Measurements from ENCODE around the gene GPANK1.

The GPANK1 gene

DNA sequence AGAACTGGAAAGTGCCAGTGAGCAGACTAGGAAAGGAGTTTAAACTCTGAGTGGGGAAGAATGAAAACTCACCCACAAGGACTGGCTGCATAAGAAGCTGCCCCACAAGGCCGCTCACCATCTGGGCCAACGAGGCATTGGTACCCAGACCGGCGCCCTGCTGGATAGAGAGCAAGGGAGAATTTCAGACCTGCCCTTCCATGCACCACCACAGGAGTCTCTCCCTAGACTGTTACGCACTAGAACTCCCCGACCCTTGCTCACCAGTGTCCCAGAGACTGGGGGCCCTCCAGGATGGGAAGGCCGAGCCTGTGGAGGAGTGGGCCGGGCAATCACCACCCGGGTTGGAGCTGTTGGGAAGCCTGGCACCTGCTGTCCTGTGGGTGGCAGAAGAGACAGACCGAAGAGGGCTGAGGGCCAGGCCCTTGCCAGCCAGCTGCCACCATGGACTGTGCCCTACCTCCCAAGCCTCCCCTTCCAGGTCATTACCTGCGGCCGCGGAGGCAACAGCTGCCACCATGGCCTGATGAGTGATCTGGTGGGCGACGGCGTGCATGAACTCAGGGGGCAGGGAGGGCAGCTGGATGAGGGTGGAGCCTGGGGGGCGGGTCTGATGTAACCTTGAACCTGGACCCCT, 20.9 kb downstream of the GPANK1 start:
- Histone ChIP-seq H3K4me3 (ENCODE audit: low read depth, low read length, poor library complexity, severe bottlenecking) (no peak overlapping the region), H3K4me2 (ENCODE audit: low read length) (no peak overlapping the region), H3K9me3 (ENCODE audit: low read length) (no peaks in the 10 kb centered on the region), H3K9me2 (ENCODE audit: low read depth, low read length) (no peaks in the 10 kb centered on the region), H3K27me3 (ENCODE audit: insufficient read depth, low read length) (no peaks in the 10 kb centered on the region), H3K79me2 (ENCODE audit: insufficient read depth, low read length) (no peaks in the 10 kb centered on the region), H3F3A (ENCODE audit: insufficient read depth, low read length) (no peaks in the 10 kb centered on the region), H3K9ac (ENCODE audit: low read length) (no peak overlapping the region), H3K27ac (ENCODE audit: low read depth, low read length, poor library complexity, severe bottlenecking) (no peak overlapping the region), H3K36me3 (ENCODE audit: insufficient read depth, low read length) (peaks cover 93% of the 10 kb centered on the region), H4K20me1 (ENCODE audit: insufficient read depth, low read length) (no peaks in the 10 kb centered on the region), H3K4me1 (ENCODE audit: insufficient read depth, low read length, severe bottlenecking) (no peaks in the 10 kb centered on the region), H2AFZ (ENCODE audit: low read length) (no peak overlapping the region)
- TF ChIP-seq, protein P1, sequence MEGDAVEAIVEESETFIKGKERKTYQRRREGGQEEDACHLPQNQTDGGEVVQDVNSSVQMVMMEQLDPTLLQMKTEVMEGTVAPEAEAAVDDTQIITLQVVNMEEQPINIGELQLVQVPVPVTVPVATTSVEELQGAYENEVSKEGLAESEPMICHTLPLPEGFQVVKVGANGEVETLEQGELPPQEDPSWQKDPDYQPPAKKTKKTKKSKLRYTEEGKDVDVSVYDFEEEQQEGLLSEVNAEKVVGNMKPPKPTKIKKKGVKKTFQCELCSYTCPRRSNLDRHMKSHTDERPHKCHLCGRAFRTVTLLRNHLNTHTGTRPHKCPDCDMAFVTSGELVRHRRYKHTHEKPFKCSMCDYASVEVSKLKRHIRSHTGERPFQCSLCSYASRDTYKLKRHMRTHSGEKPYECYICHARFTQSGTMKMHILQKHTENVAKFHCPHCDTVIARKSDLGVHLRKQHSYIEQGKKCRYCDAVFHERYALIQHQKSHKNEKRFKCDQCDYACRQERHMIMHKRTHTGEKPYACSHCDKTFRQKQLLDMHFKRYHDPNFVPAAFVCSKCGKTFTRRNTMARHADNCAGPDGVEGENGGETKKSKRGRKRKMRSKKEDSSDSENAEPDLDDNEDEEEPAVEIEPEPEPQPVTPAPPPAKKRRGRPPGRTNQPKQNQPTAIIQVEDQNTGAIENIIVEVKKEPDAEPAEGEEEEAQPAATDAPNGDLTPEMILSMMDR (IDR thresholded peaks at IDR 0.05; ENCODE audit: low read length), result no peak
- TF ChIP-seq EZH2 (IDR thresholded peaks at IDR 0.05; ENCODE audit: borderline replicate concordance, low read length), result no peak

DNA sequence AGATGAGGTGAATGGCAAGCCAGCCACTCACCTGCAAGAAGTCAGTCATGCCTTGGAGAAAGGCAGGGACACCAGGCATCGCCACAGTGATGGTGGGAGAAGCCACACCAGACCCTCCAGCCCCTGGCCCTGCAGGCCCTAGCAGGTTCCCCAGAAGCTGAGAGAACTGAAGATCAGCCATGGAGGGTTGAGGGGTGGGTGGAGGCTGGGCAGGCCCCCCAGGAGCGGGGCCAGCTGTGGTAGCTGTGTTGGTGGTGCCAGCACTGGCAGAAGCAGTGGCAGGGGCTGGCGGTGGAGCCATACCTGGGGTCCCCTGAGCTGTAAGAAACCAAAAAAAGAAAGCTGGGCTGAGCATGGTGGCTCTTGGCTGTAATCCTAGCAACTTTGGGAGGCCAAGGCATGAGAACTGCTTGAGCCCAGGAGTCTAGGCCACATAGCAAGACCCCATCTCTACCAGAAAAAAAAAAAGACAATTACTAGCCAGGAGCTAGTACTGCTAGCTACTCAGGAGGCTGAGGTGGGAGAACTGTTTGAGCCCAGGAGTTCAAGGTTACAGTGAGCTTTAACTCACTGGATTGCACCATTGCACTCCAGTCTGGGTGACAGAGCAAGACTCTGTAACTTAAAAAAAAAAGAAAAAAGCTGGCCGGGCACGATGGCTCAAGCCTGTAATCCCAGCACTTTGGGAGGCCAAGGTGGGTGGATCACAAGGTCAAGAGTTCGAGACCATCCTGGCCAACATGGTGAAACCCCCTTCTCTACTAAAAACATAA, 21.8 kb downstream of the GPANK1 start:
- Histone ChIP-seq H3K4me2 (ENCODE audit: low read length) (no peak overlapping the region), H3K4me1 (ENCODE audit: insufficient read depth, low read length, severe bottlenecking) (no peaks in the 10 kb centered on the region), H3K4me3 (ENCODE audit: low read depth, low read length, poor library complexity, severe bottlenecking) (no peak overlapping the region), H3K79me2 (ENCODE audit: insufficient read depth, low read length) (no peaks in the 10 kb centered on the region), H3K36me3 (ENCODE audit: insufficient read depth, low read length) (peaks cover 93% of the 10 kb centered on the region), H3K27me3 (ENCODE audit: insufficient read depth, low read length) (no peaks in the 10 kb centered on the region), H3K9ac (ENCODE audit: low read length) (no peak overlapping the region), H3K9me3 (ENCODE audit: low read length) (no peaks in the 10 kb centered on the region), H4K20me1 (ENCODE audit: insufficient read depth, low read length) (no peaks in the 10 kb centered on the region), H2AFZ (ENCODE audit: low read length) (no peak overlapping the region), H3K9me2 (ENCODE audit: low read depth, low read length) (no peaks in the 10 kb centered on the region), H3K27ac (ENCODE audit: low read depth, low read length, poor library complexity, severe bottlenecking) (no peak overlapping the region), H3F3A (ENCODE audit: insufficient read depth, low read length) (no peaks in the 10 kb centered on the region)
- TF ChIP-seq, protein P1 (IDR thresholded peaks at IDR 0.05; ENCODE audit: low read length), result no peak
- no peak for TF ChIP-seq EZH2 (IDR thresholded peaks at IDR 0.05; ENCODE audit: borderline replicate concordance, low read length)

DNA sequence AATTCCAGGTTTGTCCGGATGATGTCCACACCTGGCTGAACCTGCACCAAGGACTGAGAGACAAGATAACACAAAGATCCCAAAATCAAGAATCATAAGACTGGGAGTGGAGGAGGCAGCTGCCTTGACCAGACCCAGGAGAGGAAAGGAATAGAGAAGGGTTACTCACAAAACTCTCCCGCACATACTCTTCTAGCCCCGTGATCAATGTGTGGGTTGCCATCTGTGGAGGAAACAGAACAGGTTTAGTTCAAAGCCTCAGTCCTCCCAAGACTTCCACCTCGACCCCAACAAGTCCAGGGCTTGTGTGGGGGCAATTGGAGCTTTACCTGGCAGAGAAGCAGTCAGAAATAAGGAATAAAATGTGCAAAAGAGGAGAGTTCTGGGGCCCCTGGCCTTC, 23.4 kb downstream of the GPANK1 start:
- no peak overlapping the region for H3K9ac ChIP-seq (ENCODE audit: low read length)
- H3K27ac ChIP-seq (ENCODE audit: low read depth, low read length, poor library complexity, severe bottlenecking), result no peak overlapping the region
- H3F3A ChIP-seq (ENCODE audit: insufficient read depth, low read length), result peaks cover 4% of the 10 kb centered on the region; the same call in 1 of the 2 replicates

More for the DNA sequence above, 23.4 kb downstream of the GPANK1 start:
- no peaks in the 10 kb centered on the region for H3K27me3 ChIP-seq (ENCODE audit: insufficient read depth, low read length)
- H3K9me2 ChIP-seq (ENCODE audit: low read depth, low read length), result no peaks in the 10 kb centered on the region
- H3K4me2 ChIP-seq (ENCODE audit: low read length), result no peak overlapping the region
- H3K9me3 ChIP-seq (ENCODE audit: low read length), result no peaks in the 10 kb centered on the region
- TF ChIP-seq EZH2 (IDR thresholded peaks at IDR 0.05; ENCODE audit: borderline replicate concordance, low read length), result no peak
- TF ChIP-seq, protein P1 (IDR thresholded peaks at IDR 0.05; ENCODE audit: low read length), result no peak
- no peaks in the 10 kb centered on the region for H4K20me1 ChIP-seq (ENCODE audit: insufficient read depth, low read length)
- H3K4me3 ChIP-seq (ENCODE audit: low read depth, low read length, poor library complexity, severe bottlenecking), result no peak overlapping the region
- no peaks in the 10 kb centered on the region for H3K4me1 ChIP-seq (ENCODE audit: insufficient read depth, low read length, severe bottlenecking)
- H2AFZ ChIP-seq (ENCODE audit: low read length), result no peak overlapping the region
- peaks cover 96% of the 10 kb centered on the region for H3K36me3 ChIP-seq (ENCODE audit: insufficient read depth, low read length)
- H3K79me2 ChIP-seq (ENCODE audit: insufficient read depth, low read length), result no peaks in the 10 kb centered on the region
